Right atrium auricular region (tissue), 2 donors: ENCODE data around the gene CROCC2. TPM values are rescaled to one million over a fixed set of nuclear protein-coding genes. Genes with fewer than 3 reads are reported as not detected.

ENCODE experiments used
- DNase-seq: peaks from one replicate; pipeline ENCODE4 v3.0.0-alpha.2; 2019; ENCODE audit warnings: low spot score
- H3K27ac ChIP-seq, 2 donors: fragments of 200-600 bp; sonication (generic); 1 replicate in 1 of 2; 2 replicates in 1 of 2; pipeline ENCODE4 v1.5.1; 2016 to 2019
- H3K27me3 ChIP-seq, 2 donors: fragments of 200-600 bp; sonication (generic); one replicate each; pipeline versions ENCODE4 v1.5.1 to v1.6.0; 2017 to 2019
- H3K36me3 ChIP-seq: fragments of 200-600 bp; sonication (generic); one replicate; pipeline ENCODE4 v1.5.1; 2016
- H3K4me1 ChIP-seq, 2 donors: fragments of 200-600 bp; sonication (generic); one replicate each; pipeline versions ENCODE4 v1.5.1 to v1.6.0; 2017 to 2019
- H3K4me3 ChIP-seq, 2 donors: fragments of 200-600 bp; sonication (generic); 1 replicate in 1 of 2; 2 replicates in 1 of 2; pipeline ENCODE4 v1.5.1; 2017 to 2019; ENCODE audit warnings: mild to moderate bottlenecking in 1 of 2, moderate library complexity in 1 of 2
- H3K9me3 ChIP-seq, 2 donors: fragments of 200-600 bp; sonication (generic); one replicate each; pipeline ENCODE4 v1.5.1; 2019
- CTCF ChIP-seq, 2 donors: fragments of 200-600 bp; sonication (generic); IDR thresholded peaks; one replicate each; pipeline ENCODE4 v1.5.1; 2019; ENCODE audit warnings: antibody characterized with exemption in 2 of 2
- total RNA-seq, 2 donors: library from RNA; depleted of rRNA; stranded (reverse); fragments of >200 nt; gene quantifications; one replicate each; pipeline ENCODE4 v1.1.0, GENCODE V29; 2016

The CROCC2 gene
- total RNA-seq, 2 donors from 2014 or later = not detected

- TF ChIP-seq CTCF (IDR thresholded peaks at IDR 0.05) = no peak
- Histone ChIP-seq H3K9me3 (peaks cover 0 to 28% of the 10 kb centered on the region in 2 donors), H3K4me1 (no peaks in the 10 kb centered on the region), H3K4me3 (no peak overlapping the region), H3K27ac (no peak overlapping the region), H3K27me3 (no peaks in the 10 kb centered on the region), H3K36me3 (no peaks in the 10 kb centered on the region)
- peak; percentile 32 for DNase-seq
These were observed 29.2 kb downstream of the CROCC2 start for GRCh38 chr2:240935103-240935876.

GRCh38 chr2:240936106-240936505 lies 30.0 kb downstream of the CROCC2 start:
- H3K36me3 ChIP-seq = no peaks in the 10 kb centered on the region
- no peak overlapping the region for H3K4me3 ChIP-seq
- H3K4me1 ChIP-seq = no peaks in the 10 kb centered on the region
- H3K27ac ChIP-seq = no peak overlapping the region
- H3K9me3 ChIP-seq = peaks cover 0 to 28% of the 10 kb centered on the region in 2 donors
- DNase-seq = peak; percentile 50
- no peak for TF ChIP-seq CTCF (IDR thresholded peaks at IDR 0.05)
- H3K27me3 ChIP-seq = no peaks in the 10 kb centered on the region

- Histone ChIP-seq H3K4me3 (no peak overlapping the region), H3K4me1 (no peaks in the 10 kb centered on the region), H3K27ac (no peak overlapping the region), H3K36me3 (no peaks in the 10 kb centered on the region), H3K27me3 (no peaks in the 10 kb centered on the region), H3K9me3 (peaks cover 0 to 6% of the 10 kb centered on the region in 2 donors)
- DNase-seq = no peak
- TF ChIP-seq CTCF (IDR thresholded peaks at IDR 0.05) = no peak
These were observed 39.9 kb downstream of the CROCC2 start for GRCh38 chr2:240946046-240946445.

- no peak for TF ChIP-seq CTCF (IDR thresholded peaks at IDR 0.05)
- Histone ChIP-seq H3K27me3 (no peaks in the 10 kb centered on the region), H3K4me1 (no peaks in the 10 kb centered on the region), H3K36me3 (no peaks in the 10 kb centered on the region), H3K9me3 (peaks cover 0 to 6% of the 10 kb centered on the region in 2 donors), H3K4me3 (no peak overlapping the region), H3K27ac (no peak overlapping the region)
- peak; percentile 51 for DNase-seq
These were observed 40.5 kb downstream of the CROCC2 start for GRCh38 chr2:240946654-240947053.

GRCh38 chr2:240947176-240947575 lies 41.0 kb downstream of the CROCC2 start:
- no peak overlapping the region for H3K27ac ChIP-seq
- peaks cover 0 to under 1% of the 10 kb centered on the region in 2 donors for H3K9me3 ChIP-seq
- H3K4me3 ChIP-seq = no peak overlapping the region
- no peaks in the 10 kb centered on the region for H3K36me3 ChIP-seq
- DNase-seq = peak; percentile 42
- TF ChIP-seq CTCF (IDR thresholded peaks at IDR 0.05) = no peak
- H3K27me3 ChIP-seq = no peaks in the 10 kb centered on the region
- no peaks in the 10 kb centered on the region for H3K4me1 ChIP-seq

- Histone ChIP-seq H3K4me1 (no peaks in the 10 kb centered on the region), H3K9me3 (no peaks in the 10 kb centered on the region), H3K27me3 (no peaks in the 10 kb centered on the region), H3K36me3 (no peaks in the 10 kb centered on the region), H3K4me3 (no peak overlapping the region), H3K27ac (no peak overlapping the region)
- TF ChIP-seq CTCF (IDR thresholded peaks at IDR 0.05) = no peak
- DNase-seq = no peak
These were observed 41.5 kb downstream of the CROCC2 start for GRCh38 chr2:240947607-240948006.
